HG03565 (cell line): Measurements from ENCODE around the gene C22orf15.
A peak's percentile ranks its signal among the peaks of the same experiment; 100 is the strongest.

ENCODE experiments used
- ATAC-seq: cut with Tn5 transposase; IDR thresholded peaks from one replicate; pipeline ENCODE4 v1.9.1; 2021; ENCODE audit warnings: mild to moderate bottlenecking, moderate library complexity; ENCODE audit not compliant: unreplicated experiment

Gene C22orf15

DNA sequence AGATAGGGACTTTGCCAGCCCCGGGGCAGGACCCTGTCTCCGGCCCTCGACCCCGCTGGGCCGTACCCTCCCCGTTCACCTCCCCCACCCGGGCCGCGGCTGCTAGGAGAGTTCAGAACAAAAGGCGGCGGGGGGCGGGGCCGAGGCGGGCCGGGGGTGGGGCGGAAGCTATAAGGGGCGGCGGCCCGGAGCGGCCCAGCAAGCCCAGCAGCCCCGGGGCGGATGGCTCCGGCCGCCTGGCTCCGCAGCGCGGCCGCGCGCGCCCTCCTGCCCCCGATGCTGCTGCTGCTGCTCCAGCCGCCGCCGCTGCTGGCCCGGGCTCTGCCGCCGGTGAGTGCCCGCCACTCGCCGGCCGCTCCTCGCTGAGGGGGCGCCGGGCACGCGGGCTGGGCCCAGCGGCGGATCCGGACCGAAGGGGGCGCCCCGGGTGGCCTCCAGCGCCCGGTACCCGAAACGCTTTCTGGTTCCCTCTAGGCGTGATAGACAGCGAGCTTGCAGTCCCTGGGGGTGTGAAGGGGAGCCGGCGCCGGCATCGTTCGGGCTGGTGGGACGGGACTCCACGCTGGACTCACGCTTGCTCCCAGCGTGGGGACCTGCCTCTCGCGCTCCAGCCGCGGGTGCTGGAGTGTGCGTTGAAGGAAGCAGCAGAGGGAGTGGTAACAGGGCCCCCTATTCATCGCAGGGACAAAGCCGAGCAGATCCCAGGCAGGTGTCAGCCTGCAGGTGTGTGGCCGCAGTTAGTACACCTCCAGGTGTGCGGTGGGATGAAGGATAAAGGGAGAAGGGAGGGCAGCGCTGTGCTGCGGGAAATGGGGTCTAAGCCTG, 10.1 kb downstream of the C22orf15 start, which contains the start of gene MMP11:
Gene MMP11, plus strand, starts transcription at position 201 of the 825 bp plus-strand sequence. Its CDS starts 22 bp downstream, at position 223.
- ATAC-seq, result no peak

- ATAC-seq, result no peak
These were observed 10.8 kb downstream of the C22orf15 start for GRCh38 chr22:23773483-23774113.

DNA sequence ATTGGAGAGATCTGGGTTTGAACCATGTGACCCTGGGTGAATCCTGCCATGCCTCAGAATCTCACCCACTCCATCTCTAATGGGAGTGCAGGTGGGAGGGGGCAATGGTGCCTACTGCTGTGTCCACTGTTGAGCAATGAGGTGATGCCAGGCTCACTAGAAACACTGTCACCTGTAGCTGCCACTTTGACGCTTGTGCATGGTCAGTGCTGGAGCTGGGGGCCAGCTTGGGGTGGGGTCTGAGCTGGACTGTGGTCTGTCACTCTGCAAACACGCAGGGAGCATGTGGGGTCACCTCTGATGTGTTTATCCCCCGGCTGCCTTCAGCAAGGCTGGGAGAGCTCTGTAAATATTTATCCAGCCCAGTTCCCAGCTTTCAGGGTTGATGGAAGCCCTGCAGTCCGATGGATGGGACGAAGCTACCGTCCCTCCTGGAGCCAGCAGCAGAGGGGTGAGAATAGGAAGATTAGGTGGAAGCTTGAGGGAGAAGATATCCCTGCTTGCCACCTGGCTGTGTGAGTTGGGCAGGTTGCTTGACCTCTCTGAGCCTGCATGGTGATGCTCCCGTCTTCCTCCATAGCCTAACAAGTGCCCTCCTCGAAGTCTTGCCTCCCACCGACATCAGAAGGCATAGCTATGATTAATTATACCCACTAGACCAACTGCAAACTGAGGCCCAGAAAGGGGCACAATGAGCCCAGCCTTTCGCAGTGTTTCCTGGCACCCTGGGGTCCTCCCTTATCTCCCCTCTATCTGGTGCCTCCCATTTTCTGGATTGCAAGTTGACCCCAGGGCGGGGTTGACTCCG, 11.5 kb downstream of the C22orf15 start:
- no peak for ATAC-seq

- no peak for ATAC-seq
These were observed 12.2 kb downstream of the C22orf15 start for GRCh38 chr22:23774922-23775436.

- ATAC-seq, result no peak
These were observed 13.1 kb downstream of the C22orf15 start for GRCh38 chr22:23775779-23776375.

DNA sequence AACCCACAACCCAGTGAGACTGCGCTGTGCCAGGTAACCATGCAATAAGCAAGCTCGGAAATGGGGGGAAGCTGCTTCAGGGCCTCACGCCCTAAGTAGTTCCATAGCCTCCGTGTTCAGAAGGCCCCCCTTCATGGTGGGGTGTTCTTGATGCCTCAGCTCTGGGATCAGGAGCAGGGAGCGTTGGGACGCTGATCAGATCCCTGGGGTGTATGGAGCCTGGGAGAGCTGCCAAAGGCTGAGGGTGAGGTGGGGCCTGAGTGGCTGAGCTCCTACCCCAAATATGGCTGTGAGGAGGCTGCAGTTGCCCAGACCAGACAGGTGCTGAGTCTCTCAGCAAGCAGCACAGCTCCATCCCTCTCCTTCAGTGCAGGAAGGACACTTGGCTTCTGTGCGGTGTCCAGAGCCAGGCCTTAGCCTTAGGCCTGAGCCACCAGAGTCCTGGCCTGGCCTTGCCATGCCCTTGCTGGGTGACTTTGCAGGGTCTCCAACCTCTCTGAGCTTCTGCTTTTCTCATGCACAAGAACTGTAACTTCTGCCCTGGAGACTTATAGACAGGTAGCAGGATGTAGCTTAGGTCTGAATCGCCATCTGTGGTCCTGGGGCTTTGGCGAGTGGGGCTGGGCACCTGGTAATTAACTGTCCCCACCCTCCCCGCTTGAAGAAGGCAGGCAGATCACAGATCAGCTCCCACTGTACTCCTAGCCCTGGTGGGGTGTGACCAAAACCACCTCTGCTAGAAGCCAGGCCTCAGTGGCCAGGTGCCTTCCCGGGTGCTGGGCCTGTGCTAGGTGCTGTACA, 15.2 kb downstream of the C22orf15 start:
- no peak for ATAC-seq

- no peak for ATAC-seq
These were observed 15.7 kb downstream of the C22orf15 start for GRCh38 chr22:23778577-23778900.

GRCh38 chr22:23779083-23779482, 16.3 kb downstream of the C22orf15 start:
- no peak for ATAC-seq

DNA sequence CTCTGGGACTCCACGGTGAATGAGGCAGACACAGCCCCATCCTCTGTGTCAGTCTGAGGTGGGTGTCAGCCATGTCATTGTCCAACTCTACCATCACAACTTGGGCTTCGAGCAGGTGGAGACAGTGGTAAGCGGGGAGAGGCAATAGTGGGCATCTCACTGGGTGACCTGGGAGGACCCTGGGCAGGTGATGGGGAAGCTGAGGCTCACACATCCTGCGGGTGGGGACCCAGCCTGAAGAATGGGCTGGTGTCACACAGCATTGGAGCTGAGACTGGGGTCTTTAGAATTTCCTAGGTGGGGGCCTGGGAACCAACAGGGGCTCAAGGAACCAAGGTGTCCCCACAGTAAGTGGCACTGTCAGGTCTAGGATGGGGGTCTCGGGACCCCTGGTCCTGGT, 16.9 kb downstream of the C22orf15 start:
- ATAC-seq, result no peak

DNA sequence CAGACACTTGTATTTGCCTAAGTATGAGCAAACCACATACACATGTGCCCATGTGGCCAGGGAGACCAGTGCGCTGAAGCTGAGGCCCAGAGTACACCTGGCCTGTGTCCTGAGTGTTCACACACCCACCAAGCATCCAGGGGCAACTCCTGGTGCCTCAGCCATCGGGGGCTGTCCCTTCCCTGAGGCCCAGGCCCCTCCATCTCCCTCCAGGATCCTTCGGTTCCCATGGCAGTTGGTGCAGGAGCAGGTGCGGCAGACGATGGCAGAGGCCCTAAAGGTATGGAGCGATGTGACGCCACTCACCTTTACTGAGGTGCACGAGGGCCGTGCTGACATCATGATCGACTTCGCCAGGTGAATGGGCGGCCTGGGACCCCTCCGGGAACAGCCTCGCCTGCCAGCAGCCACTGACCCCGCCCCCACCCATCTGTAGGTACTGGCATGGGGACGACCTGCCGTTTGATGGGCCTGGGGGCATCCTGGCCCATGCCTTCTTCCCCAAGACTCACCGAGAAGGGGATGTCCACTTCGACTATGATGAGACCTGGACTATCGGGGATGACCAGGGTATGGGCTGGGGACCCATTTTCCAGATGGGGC, 17.5 kb downstream of the C22orf15 start:
- no peak for ATAC-seq

- no peak for ATAC-seq
These were observed 18.3 kb downstream of the C22orf15 start for GRCh38 chr22:23781065-23781464.

DNA sequence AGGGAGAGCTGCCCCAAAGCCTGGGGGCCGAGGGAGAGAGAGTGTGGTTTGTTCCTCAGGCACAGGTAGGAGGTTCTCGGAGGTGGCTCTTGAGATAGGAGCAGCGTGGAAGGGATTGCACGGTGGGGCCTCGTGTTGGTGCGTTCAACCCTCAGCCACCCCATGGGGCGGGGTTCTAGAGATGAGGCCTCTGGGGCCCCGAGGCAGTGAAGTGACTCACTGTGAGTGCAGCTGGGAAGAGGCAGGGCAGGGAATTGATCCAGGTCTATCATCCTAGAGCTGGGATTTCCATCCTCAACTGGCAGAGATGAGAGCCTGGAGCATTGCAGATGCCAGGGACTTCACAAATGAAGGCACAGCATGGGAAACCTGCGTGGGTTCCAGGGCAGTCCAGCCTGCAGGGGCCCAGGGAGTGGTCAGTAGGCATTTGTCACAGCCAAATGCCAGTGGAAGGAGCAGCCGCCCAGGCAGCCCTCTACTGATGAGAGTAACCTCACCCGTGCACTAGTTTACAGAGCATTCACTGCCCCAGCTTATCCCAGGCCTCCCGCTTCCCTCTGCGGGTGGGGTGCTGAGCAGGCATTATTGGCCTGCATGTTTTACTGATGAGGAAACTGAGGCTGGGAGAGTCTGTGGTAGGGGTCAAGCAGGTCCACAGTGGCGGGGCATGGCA, 18.9 kb downstream of the C22orf15 start:
- ATAC-seq, result no peak

GRCh38 chr22:23782252-23782651, 19.5 kb downstream of the C22orf15 start:
- no peak for ATAC-seq

GRCh38 chr22:23782703-23783102, 19.9 kb downstream of the C22orf15 start:
- no peak for ATAC-seq

DNA sequence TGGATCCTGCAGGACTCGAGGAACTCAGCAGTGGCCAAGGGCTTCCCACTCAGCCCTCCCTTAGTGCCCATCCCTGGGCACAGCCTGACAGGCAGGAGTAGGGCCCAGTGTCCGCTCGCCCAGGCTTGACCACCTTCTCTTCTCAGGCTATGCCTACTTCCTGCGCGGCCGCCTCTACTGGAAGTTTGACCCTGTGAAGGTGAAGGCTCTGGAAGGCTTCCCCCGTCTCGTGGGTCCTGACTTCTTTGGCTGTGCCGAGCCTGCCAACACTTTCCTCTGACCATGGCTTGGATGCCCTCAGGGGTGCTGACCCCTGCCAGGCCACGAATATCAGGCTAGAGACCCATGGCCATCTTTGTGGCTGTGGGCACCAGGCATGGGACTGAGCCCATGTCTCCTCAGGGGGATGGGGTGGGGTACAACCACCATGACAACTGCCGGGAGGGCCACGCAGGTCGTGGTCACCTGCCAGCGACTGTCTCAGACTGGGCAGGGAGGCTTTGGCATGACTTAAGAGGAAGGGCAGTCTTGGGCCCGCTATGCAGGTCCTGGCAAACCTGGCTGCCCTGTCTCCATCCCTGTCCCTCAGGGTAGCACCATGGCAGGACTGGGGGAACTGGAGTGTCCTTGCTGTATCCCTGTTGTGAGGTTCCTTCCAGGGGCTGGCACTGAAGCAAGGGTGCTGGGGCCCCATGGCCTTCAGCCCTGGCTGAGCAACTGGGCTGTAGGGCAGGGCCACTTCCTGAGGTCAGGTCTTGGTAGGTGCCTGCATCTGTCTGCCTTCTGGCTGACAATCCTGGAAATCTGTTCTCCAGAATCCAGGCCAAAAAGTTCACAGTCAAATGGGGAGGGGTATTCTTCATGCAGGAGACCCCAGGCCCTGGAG, 20.7 kb downstream of the C22orf15 start:
- ATAC-seq, result no peak

DNA sequence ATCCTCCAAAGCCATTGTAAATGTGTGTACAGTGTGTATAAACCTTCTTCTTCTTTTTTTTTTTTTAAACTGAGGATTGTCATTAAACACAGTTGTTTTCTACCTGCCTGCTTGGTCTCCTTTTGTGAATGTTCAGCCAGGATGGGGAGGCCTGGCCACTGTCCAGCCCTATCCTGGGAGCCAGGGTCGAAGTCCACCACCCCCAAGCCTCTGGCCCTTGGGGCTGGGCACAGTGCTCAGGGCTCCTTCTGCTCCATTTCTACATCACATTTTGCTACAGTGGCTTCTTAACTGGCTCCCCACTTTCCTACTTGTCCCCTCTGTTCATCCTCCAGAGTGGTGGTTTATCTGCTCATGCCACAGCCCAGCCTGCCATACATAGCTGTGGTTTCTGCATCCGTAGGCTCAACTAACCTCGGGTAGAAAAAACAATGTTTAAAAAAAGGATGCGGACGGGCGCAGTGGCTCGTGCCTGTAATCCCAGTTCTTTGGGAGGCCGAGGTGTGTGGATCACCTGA, 21.5 kb downstream of the C22orf15 start:
- no peak for ATAC-seq

GRCh38 chr22:23786261-23786710, 23.5 kb downstream of the C22orf15 start:
- peak; percentile 3 for ATAC-seq
